ENCODE measurements around the gene OR52E5. TPM values are rescaled to one million over a fixed set of nuclear protein-coding genes. Genes with fewer than 3 reads are reported as not detected.

Gene OR52E5
- not detected for total RNA-seq
- long read RNA-seq: 0 reads

- intact Hi-C loops (cut with DNase I): no loop called here
- no peak for DNase-seq (ENCODE audit: missing footprints)
- no peak for ATAC-seq
Measured at GRCh38 chr11:5892908-5893307, at the start of gene OR52E5. TSS of gene OR52E5 (plus strand) at chr11:5893208. CDS start at chr11:5900777, 7,569 bp downstream.

- no peak for DNase-seq (ENCODE audit: missing footprints)
- ATAC-seq: no peak
- intact Hi-C loops (cut with DNase I): no loop called here
Measured at GRCh38 chr11:5846701-5847100, 46.3 kb upstream of the OR52E5 start.

DNA sequence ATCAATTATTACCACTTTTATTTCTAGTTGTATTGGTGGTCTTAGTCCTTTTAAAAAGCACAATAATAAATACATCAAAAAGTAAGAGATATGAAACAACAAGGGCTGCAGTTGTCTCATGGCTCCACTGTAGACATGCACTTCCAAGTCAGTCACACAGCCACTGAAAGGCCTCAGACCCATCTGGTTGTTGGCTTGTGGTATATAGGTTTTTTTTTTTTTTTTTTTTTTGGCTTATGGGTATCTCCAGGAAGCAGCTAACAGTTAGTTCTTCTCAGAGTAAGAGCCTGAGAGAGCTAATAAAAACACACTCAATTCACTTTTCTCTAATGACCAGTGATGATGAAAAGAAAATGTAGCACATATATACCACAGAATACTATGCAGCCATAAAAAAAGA lies 45.3 kb upstream of the OR52E5 start:
- DNase-seq (ENCODE audit: missing footprints): no peak
- no peak for ATAC-seq
- intact Hi-C loops (cut with DNase I): no loop called here

GRCh38 chr11:5851002-5851401 lies 42.0 kb upstream of the OR52E5 start:
- ATAC-seq (no peak), DNase-seq (ENCODE audit: missing footprints) (no peak)
- intact Hi-C loops (cut with DNase I): no loop called here

DNA sequence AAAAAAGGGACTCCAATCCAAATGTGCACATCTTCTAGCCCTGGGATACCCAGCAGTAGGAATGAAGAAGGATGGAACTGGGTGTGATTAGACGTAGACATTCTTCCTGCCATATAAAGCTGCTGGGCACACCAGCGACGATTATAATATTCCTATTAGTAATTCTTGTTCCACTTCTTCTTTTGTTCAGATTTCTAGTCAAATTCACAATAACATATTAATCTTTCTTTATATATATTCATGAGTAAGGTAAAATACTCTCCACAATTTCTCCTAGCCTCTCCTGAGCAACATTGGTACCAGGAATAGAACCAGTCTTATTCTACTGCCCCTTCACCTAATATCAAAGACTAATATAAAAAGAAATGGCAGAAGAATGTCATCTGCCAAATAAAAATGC lies 35.4 kb upstream of the OR52E5 start, which contains the start of gene OR52E8:
Gene OR52E8, minus strand, starts transcription at position 101 of the 400 bp plus-strand sequence. Its CDS starts 0 bp downstream, at position 101.
- intact Hi-C loops (cut with DNase I): no loop called here
- ATAC-seq (no peak), DNase-seq (ENCODE audit: missing footprints) (no peak)

DNA sequence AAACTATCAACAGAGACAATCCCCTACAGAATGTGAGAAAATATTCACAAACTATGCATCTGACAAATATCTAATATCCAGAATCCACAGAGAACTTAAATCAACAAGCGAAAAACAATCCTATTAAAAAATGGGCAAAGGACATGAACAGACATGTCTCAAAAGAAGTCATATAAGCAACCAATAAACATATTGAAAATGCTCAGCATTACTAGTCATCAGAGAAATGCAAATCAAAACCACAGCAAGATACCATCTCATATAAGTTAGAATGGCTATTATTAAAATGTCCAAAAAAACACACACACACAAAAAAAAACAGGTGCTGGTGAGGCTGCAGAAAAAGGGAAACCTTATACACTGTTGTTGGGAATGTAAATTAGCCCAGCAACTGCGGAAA lies 27.2 kb upstream of the OR52E5 start:
- ATAC-seq (no peak), DNase-seq (ENCODE audit: missing footprints) (no peak)
- intact Hi-C loops (cut with DNase I): no loop called here

DNA sequence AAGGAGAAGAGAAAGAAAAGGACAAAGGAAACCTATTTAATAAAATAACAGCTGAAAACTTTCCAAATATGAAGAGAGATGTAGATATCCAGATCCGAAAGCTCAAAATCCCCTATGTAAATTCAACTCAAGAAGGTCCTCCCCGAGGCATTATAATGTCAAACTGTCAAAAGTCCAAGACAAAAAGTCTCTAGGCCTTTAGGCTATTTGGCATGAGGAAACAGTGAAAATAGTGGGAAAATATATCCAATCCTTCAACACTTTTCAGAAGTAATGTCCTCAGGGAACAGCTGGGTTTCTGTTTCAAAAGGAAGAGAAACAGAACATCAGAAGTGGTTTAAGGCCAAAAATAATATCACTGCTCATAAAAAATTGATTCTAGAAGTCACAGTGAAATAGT lies 14.4 kb upstream of the OR52E5 start:
- intact Hi-C loops (cut with DNase I): no loop called here
- ATAC-seq (no peak), DNase-seq (ENCODE audit: missing footprints) (no peak)

- DNase-seq (ENCODE audit: missing footprints): no peak
- no peak for ATAC-seq
- intact Hi-C loops (cut with DNase I): no loop called here
Measured at GRCh38 chr11:5880329-5880728, 12.7 kb upstream of the OR52E5 start, which contains the start of gene OR52E4. TSS of gene OR52E4 (plus strand) at chr11:5880629. CDS start at chr11:5884293, 3,664 bp downstream.

DNA sequence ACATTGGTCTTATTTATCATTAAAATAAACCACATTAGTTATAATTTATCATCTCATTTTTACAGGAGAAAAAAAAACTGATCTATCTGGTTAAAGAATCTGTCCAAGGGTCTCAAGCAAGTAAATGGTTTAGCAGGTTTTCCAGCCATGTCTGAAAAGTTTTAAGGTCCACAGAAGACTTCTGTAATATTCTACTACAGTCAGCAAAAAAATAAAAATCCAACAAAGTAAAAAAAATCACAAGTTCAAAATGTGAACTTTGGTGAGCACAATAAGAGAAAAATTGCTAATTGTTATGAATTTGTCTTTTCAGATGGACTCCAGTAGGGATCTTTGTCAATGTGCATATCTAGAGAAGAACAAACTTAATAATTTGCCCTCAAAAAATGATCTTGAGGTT lies 11.3 kb upstream of the OR52E5 start:
- intact Hi-C loops (cut with DNase I): no loop called here
- DNase-seq (ENCODE audit: missing footprints): no peak
- no peak for ATAC-seq

DNA sequence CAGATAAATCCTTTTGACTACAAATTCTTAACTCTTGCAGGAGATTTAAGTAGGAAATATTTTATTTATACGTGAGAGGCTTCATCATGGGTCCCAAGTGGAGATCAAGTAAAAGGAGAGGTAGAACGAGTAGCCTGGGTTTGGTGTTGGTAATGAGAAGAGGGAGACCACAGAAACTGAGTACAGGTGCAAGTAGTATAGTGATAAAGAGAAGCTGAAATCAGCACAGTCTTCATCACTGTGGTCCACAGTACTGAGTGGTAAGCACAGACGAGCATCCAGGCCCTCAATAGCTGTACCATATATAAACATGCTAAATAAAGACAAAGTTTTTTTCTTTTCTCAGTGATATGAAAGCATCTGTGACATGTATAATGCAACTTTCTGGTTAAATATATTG lies 5.8 kb upstream of the OR52E5 start:
- intact Hi-C loops (cut with DNase I): no loop called here
- DNase-seq (ENCODE audit: missing footprints) (no peak), ATAC-seq (no peak)

- intact Hi-C loops (cut with DNase I): no loop called here
- DNase-seq (ENCODE audit: missing footprints) (no peak), ATAC-seq (no peak)
Measured at GRCh38 chr11:5887661-5888060, 5.3 kb upstream of the OR52E5 start.

GRCh38 chr11:5891216-5891800 lies 1.7 kb upstream of the OR52E5 start:
- intact Hi-C loops (cut with DNase I): no loop called here
- ATAC-seq: no peak
- no peak for DNase-seq (ENCODE audit: missing footprints)

DNA sequence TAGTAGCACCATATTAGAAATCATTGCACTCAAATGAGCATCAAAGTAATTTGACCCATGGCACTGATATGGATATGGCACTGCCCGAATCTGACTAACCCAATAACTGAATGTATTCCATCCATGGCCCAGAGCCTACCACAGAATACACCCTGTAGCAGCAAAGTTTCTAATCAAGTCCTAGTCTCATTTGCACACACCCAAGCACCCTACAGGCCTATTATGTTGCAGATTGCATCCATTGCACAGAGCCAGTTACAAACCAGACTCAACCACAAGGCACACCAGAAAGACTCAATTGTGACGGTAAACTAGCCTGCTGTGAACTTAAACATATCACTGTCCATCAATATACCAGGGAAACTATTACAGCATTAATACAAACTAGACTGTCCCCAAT lies 6.5 kb downstream of the OR52E5 start:
- DNase-seq (ENCODE audit: missing footprints) (no peak), ATAC-seq (no peak)
- intact Hi-C loops (cut with DNase I): no loop called here

- DNase-seq (ENCODE audit: missing footprints) (no peak), ATAC-seq (no peak)
- intact Hi-C loops (cut with DNase I): no loop called here
Measured at GRCh38 chr11:5910540-5910939, 17.5 kb downstream of the OR52E5 start.

- ATAC-seq (no peak), DNase-seq (ENCODE audit: missing footprints) (no peak)
- intact Hi-C loops (cut with DNase I): no loop called here
Measured at GRCh38 chr11:5922749-5923426, 29.9 kb downstream of the OR52E5 start.

GRCh38 chr11:5923427-5923776 lies 30.4 kb downstream of the OR52E5 start:
- no peak for DNase-seq (ENCODE audit: missing footprints)
- ATAC-seq: no peak
- intact Hi-C loops (cut with DNase I): no loop called here

- ATAC-seq (no peak), DNase-seq (ENCODE audit: missing footprints) (no peak)
- intact Hi-C loops (cut with DNase I): no loop called here
Measured at GRCh38 chr11:5923794-5924193, 30.8 kb downstream of the OR52E5 start.

GRCh38 chr11:5928271-5928670 lies 35.3 kb downstream of the OR52E5 start:
- DNase-seq (ENCODE audit: missing footprints) (no peak), ATAC-seq (no peak)
- intact Hi-C loops (cut with DNase I): no loop called here

GRCh38 chr11:5928811-5929210 lies 35.8 kb downstream of the OR52E5 start:
- DNase-seq (ENCODE audit: missing footprints): no peak
- no peak for ATAC-seq
- intact Hi-C loops (cut with DNase I): no loop called here

DNA sequence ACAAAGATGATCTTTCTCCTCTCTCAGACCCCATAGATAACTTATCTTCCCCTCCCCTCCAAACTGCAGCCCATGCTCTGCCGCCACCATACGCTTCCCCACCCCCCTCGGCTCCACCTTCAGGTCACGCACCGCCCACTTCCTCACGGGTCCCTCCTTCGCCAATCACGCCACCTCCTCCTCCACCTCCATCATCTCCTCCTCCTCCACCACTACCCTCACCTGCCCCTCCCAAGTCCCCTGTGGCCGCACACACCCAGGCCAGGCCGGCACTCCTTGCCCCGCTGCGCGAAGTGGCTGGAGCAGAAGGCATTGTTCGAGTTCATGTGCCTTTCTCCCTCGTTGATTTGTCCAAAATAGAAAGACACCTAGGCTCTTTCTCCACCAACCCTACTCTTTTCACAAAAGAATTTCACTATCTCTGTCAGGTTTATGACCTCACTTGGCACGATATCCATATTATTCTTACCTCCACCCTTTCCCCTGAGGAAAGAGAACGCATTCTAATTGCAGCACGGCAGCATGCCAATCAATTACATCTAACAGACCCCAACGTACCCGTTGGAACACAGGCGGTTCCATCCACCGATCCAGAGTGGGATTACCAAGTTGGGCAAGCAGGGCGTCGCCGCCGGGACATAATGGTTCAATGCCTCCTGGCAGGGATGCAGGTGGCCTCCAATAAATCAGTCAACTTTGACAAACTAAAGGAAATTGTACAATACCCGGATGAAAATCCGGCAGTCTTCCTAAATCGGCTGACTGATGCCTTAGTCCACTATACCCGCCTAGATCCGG lies 36.8 kb downstream of the OR52E5 start:
- intact Hi-C loops (cut with DNase I): no loop called here
- ATAC-seq (no peak), DNase-seq (ENCODE audit: missing footprints) (no peak)
